OCI-LY3 (cell line): ENCODE data around the gene ANKRD10.
"Not testable (repeated sequence)": the region's sequence is repeated elsewhere in the genome, so short reads cannot be mapped to it uniquely, and the experiment has no call there.

Experiments used
- H2AFZ ChIP-seq: fragments of 200-600, 300-600 bp; shearing (Covaris generic); 2 replicates; pipeline ENCODE4 v1.6.0; 2014; ENCODE audit warnings: antibody characterized with exemption, low read depth, low read length
- H3K27ac ChIP-seq: fragments of 200-600, 300-600 bp; sonication (generic); 2 replicates; pipeline ENCODE4 v1.5.1; 2014; ENCODE audit warnings: mild to moderate bottlenecking, low read length, moderate library complexity, mixed read lengths
- H3K27me3 ChIP-seq: fragments of 200-600, 300-600 bp; sonication (generic); 2 replicates; pipeline ENCODE4 v1.6.1; 2014; ENCODE audit warnings: low read depth, low read length, mixed read lengths
- H3K36me3 ChIP-seq: fragments of 200-600, 300-600 bp; sonication (generic); replicated peaks from 2 replicates; pipeline ENCODE3; 2014; ENCODE audit warnings: low read depth, low read length, mixed read lengths
- H3K4me1 ChIP-seq: fragments of 300-600, 200-600 bp; sonication (generic); 2 replicates; pipeline ENCODE4 v1.6.1; 2014; ENCODE audit warnings: low read length, mixed read lengths
- H3K4me2 ChIP-seq: fragments of 200-600, 300-600 bp; sonication (generic); 2 replicates; pipeline ENCODE4 v1.6.1; 2014; ENCODE audit warnings: low read length, mixed read lengths
- H3K4me3 ChIP-seq: fragments of 300-600, 200-600 bp; sonication (generic); 2 replicates; pipeline ENCODE4 v1.5.1; 2014; ENCODE audit warnings: antibody characterized with exemption, mild to moderate bottlenecking, low read length, moderate library complexity
- H3K79me2 ChIP-seq: fragments of 300-600, 200-600 bp; shearing (Covaris generic); 2 replicates; pipeline ENCODE4 v1.6.1; 2014; ENCODE audit warnings: mild to moderate bottlenecking, low read length, mixed read lengths
- H3K9ac ChIP-seq: fragments of 300-600, 200-600 bp; shearing (Covaris generic); 2 replicates; pipeline ENCODE4 v1.6.0; 2014; ENCODE audit warnings: mild to moderate bottlenecking, low read length, moderate library complexity
- H3K9me3 ChIP-seq: fragments of 200-600, 300-600 bp; shearing (Covaris generic); 2 replicates; pipeline ENCODE4 v1.6.1; 2014; ENCODE audit warnings: low read length, mixed read lengths; ENCODE audit not compliant: insufficient read depth
- H4K20me1 ChIP-seq: fragments of 200-600, 300-600 bp; sonication (generic); 2 replicates; pipeline ENCODE4 v1.6.1; 2016; ENCODE audit warnings: low read length, mixed read lengths; ENCODE audit not compliant: insufficient read depth
- EZH2phosphoT487 ChIP-seq: fragments of 200-600 bp; shearing (Covaris generic); IDR thresholded peaks from 2 replicates; pipeline ENCODE4 v1.6.1; 2018; ENCODE audit warnings: antibody characterized with exemption, mixed run types, low read depth
- TF ChIP-seq, protein P1 (sequence below): fragments of 200-600, 300-600 bp; sonication (generic); IDR thresholded peaks from 2 replicates; pipeline ENCODE4 v1.5.1; 2014; ENCODE audit warnings: antibody characterized with exemption, low read length, low read depth

ANKRD10 gene

DNA sequence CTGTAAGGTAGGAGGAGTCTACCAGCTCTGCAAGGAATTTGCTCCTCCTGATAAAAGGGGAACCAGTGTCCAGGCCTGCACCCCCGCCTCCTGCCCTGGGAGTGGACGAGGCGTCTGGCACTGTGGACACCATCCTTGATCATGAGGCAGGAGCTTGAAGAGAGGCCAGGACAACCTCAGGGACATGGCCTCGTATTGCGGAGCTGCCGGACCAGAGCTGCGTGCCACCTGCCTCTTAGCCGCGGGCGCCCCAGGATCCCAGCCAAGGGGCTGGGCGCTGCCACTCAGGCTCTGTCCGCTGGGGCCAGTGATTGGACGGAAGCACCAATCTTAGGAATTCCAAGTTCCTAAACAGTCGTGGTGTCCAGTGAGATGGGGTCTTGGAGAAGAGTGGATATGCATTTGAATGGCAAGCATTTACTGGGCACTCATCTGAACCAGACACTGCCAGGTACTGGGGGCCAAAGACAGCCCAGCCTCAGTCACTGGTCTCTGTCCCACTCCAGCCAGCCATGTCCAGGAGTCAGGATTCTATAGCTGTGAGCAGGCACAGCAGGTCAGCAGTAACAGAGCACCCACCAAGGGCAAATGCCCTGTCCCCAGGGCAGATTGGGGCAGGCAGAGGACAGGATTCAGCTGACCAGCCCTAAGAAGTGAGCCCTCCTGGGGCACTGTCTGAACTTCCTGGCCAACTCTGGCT is 39.1 kb upstream of the ANKRD10 start:
- no peaks in the 10 kb centered on the region for H3K9me3 ChIP-seq
- 0 out of 2 replicates have a peak overlapping the region, but pooled peaks have one; percentile 46 for H3K4me2 ChIP-seq
- TF ChIP-seq, protein P1, sequence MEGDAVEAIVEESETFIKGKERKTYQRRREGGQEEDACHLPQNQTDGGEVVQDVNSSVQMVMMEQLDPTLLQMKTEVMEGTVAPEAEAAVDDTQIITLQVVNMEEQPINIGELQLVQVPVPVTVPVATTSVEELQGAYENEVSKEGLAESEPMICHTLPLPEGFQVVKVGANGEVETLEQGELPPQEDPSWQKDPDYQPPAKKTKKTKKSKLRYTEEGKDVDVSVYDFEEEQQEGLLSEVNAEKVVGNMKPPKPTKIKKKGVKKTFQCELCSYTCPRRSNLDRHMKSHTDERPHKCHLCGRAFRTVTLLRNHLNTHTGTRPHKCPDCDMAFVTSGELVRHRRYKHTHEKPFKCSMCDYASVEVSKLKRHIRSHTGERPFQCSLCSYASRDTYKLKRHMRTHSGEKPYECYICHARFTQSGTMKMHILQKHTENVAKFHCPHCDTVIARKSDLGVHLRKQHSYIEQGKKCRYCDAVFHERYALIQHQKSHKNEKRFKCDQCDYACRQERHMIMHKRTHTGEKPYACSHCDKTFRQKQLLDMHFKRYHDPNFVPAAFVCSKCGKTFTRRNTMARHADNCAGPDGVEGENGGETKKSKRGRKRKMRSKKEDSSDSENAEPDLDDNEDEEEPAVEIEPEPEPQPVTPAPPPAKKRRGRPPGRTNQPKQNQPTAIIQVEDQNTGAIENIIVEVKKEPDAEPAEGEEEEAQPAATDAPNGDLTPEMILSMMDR = no peak
- TF ChIP-seq EZH2phosphoT487 = no peak
- H3K79me2 ChIP-seq = no peaks in the 10 kb centered on the region
- H3K36me3 ChIP-seq = peaks cover 5% of the 10 kb centered on the region
- no peaks in the 10 kb centered on the region for H4K20me1 ChIP-seq
- no peak overlapping the region for H2AFZ ChIP-seq
- H3K4me3 ChIP-seq = no peak overlapping the region
- no peaks in the 10 kb centered on the region for H3K27me3 ChIP-seq
- peak overlapping the region; percentile 32; the same call in 1 of the 2 replicates for H3K9ac ChIP-seq
- 0 out of 2 replicates have a peak overlapping the region, but pooled peaks have one; percentile 57 for H3K27ac ChIP-seq
- H3K4me1 ChIP-seq = peaks cover 35% of the 10 kb centered on the region

- no peak for TF ChIP-seq EZH2phosphoT487
- TF ChIP-seq, protein P1 = no peak
- Histone ChIP-seq H3K27ac (no peak overlapping the region), H3K4me3 (no peak overlapping the region), H3K9ac (no peak overlapping the region), H4K20me1 (no peaks in the 10 kb centered on the region), H3K9me3 (no peaks in the 10 kb centered on the region), H3K36me3 (peaks cover 5% of the 10 kb centered on the region), H2AFZ (no peak overlapping the region), H3K79me2 (no peaks in the 10 kb centered on the region), H3K27me3 (no peaks in the 10 kb centered on the region), H3K4me1 (peaks cover 35% of the 10 kb centered on the region), H3K4me2 (no peak overlapping the region)
Observed at GRCh38 chr13:110953416-110953815, 38.5 kb upstream of the ANKRD10 start.

GRCh38 chr13:110952135-110952534 is 37.3 kb upstream of the ANKRD10 start:
- not testable (repeated sequence) for H3K27ac ChIP-seq, H3K36me3 ChIP-seq, H3K27me3 ChIP-seq, H3K9ac ChIP-seq, H4K20me1 ChIP-seq, H3K79me2 ChIP-seq, H3K9me3 ChIP-seq, H2AFZ ChIP-seq, H3K4me2 ChIP-seq, H3K4me3 ChIP-seq
- peaks cover 30% of the 10 kb centered on the region for H3K4me1 ChIP-seq

- Histone ChIP-seq H3K9me3 (no peaks in the 10 kb centered on the region), H4K20me1 (no peaks in the 10 kb centered on the region), H3K4me1 (peaks cover 30% of the 10 kb centered on the region), H3K9ac (no peak overlapping the region; the same call in 1 of the 2 replicates), H3K4me3 (no peak overlapping the region), H3K36me3 (no peaks in the 10 kb centered on the region), H3K27ac (no peak overlapping the region), H2AFZ (no peak overlapping the region), H3K79me2 (no peaks in the 10 kb centered on the region), H3K27me3 (no peaks in the 10 kb centered on the region), H3K4me2 (peak overlapping the region; percentile 18)
- TF ChIP-seq, protein P1 = no peak
- TF ChIP-seq EZH2phosphoT487 = no peak
Observed at GRCh38 chr13:110950819-110951570, 36.1 kb upstream of the ANKRD10 start.
